ENCODE measurements around the gene TTLL7. TPM values are rescaled to one million over a fixed set of nuclear protein-coding genes. Genes with fewer than 3 reads are reported as not detected.

Gene TTLL7
- 8.0 TPM for polyA plus RNA-seq (2013, experiment 1 of 2; ENCODE audit: insufficient read length)
- polyA plus RNA-seq (2013, experiment 2 of 2; ENCODE audit: insufficient read length) = 8.7 TPM

DNA sequence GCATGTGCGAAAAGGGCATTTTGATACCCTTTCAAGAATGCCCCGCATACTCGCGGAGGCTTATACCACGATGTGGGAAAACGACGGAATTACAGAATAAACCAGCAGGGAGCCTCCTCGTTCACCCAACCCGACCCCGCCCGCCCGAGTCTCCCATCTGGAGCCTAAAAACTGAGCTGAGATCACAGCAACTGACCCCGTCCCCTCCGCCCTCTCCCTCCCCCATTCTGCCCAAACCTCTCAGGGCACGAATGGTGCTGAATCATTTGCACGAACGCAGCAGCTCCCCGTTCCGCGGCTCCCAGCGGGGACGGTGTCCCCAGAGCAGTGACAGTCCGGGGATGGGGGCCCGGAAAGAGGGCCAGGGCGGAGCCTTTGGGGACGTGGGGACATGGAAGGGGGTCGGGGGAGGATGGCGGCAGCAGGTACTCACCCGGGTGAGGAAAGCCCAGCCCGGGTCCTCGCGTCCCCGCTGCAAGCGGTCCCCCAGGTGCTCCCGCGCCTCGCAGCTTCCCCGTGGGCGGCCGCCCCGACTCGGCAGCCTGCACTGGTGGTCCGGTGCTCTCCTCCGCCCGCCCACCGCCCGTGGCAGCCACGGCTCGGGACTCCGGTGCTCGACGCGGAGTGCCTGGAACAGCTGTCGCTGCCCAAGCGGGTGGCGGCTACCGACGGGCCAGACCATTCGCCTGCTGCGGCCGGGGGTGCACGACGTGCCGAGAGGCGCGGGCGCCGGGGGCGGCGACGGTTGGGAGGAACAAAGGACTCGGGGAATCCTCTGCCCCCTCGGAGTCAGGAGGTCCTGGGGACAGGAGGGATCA is at the start of gene TTLL7:
Gene TTLL7 (minus strand): TSS at position 635 of the 818 bp plus-strand sequence. CDS start 46,921 bp downstream, outside the sequence.
- DNase-seq = peak; percentile 78

- DNase-seq = no peak
Measured at GRCh38 chr1:84042461-84042860, 43.5 kb upstream of the TTLL7 start.

GRCh38 chr1:84037758-84038611 is 39.1 kb upstream of the TTLL7 start:
- DNase-seq = no peak

GRCh38 chr1:84031802-84032327 is 32.9 kb upstream of the TTLL7 start:
- DNase-seq = no peak

DNA sequence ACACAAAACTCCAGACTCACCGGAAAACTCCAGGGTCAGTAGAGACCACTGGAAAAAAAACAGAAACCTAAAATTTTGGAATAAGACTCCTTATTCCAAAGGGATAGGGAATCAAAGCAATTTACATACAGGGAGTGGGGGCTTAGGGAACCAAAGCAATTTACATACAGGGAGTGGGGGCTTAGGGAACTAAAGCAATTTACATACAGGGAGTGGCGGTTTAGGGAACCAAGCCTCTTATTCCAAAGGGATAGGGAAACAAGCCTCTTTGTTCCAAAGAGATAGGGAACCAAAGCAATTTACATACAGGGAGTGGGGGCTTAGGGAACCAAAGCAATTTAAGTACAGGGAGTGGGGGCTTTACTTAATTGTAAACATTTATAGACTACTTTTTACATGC is 28.4 kb upstream of the TTLL7 start:
- no peak for DNase-seq

DNA sequence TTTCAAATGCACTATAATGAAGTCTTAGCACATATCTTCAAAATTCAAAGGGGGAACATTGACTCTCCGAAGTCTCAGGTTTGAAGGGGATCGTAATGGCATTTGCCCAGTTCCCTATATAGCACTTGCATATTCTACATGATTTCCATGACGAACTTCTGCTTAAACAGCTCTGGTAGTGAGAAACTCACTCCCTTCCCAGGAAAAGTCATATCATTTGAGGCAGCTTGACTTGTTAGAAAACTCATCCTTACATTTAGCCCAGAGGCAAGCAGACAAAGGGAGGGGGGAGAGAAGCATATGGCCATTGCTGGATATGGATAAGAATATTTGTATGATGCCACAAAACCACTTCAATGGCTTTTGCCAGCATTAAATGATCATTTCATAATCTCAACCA is 27.0 kb upstream of the TTLL7 start:
- no peak for DNase-seq

GRCh38 chr1:84021822-84022221 is 22.9 kb upstream of the TTLL7 start:
- no peak for DNase-seq

DNA sequence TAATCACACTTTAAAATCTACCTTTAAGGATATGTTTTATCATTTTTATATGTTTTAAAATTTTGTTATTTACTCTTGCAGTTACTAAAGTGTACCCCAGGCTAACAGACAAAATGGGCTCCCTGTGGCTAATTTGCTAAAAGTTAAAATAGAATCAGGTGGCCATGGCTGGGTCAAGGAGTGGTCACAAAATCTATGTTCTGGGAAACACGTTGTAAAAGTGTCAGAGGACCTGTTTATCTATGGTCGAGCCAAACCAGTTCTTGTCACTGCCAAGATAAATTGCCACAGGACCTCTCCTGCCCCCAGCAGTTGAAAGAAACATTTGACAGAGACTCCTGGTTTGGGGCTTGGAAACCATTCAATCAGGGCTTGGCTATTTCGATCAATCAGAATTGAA is 21.2 kb upstream of the TTLL7 start:
- DNase-seq = no peak

DNA sequence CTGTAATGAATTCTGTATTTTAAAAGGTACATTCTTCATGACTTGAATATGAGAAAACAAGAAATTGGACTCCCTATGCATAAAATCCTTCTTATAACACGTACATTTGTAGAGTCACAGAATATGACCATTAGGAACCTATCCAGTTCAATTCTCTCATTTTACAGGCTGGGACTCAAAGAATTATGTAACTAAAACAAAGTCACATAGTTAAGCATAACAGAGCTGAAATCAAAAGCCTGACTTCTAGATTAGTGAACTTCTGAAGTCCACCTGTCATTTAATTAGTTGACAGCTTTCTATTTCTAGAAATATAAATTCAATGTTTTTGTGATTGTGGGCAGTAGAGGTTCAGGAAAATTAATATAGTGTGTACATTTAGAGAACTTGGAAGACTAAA is 20.3 kb upstream of the TTLL7 start:
- no peak for DNase-seq

GRCh38 chr1:84013708-84014107 is 14.8 kb upstream of the TTLL7 start:
- no peak for DNase-seq

DNA sequence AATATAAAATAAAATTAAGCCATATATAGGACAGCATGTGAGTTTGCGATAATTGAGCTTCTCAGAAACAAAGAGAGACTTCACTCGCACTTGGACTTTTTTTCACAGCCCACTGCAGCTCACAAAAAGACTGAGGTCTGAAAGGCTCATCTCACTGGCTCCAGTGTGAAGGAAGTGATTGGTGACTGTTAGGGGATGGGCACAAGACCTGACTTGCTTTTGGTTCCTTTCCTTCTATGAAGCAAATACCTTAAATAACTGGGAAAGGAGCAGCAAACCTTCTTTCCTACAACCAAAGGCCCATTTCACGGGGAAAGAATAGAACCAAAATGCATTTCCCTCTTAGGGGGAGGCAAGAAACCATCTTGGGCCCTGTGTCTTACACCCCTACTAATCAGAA is 13.1 kb upstream of the TTLL7 start:
- no peak for DNase-seq

DNA sequence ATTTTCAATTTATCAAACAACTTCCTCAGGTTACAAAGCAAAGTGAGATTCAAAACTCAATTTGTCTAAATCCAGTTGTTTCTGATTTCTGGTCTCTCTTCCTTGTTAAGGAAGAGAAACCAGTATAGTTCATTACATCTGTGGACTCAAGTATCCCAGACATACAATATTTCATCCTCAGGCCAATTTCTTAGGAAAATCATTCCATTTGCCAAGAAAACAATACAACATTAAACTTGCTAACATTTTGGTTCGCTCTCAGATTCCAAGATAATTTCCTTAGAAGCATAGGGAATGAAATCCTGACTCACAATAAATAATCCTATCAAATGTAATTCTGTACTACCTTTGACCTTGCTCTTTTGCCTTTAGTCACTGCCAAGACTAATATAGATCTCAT is 11.2 kb upstream of the TTLL7 start:
- no peak for DNase-seq

- no peak for DNase-seq
Measured at GRCh38 chr1:84008631-84009030, 9.7 kb upstream of the TTLL7 start.

DNA sequence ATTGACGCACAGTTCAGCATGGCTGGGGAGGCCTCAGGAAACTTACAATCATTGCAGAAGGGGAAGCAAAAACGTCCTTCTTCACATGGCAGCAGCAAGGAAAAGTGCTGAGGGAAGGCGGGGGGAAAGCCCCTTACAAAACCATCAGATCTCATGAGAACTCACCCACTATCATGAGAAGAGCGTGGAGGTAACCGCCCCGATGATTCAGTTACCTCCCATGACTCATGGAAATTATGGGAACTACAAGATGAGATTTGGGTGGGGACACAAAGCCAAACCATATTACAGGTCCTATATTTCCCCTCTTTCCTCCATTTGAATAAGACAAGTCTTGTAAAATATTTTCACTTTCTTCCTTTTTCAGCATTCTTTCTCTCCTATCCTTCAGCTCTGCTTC is 7.7 kb upstream of the TTLL7 start:
- no peak for DNase-seq

DNA sequence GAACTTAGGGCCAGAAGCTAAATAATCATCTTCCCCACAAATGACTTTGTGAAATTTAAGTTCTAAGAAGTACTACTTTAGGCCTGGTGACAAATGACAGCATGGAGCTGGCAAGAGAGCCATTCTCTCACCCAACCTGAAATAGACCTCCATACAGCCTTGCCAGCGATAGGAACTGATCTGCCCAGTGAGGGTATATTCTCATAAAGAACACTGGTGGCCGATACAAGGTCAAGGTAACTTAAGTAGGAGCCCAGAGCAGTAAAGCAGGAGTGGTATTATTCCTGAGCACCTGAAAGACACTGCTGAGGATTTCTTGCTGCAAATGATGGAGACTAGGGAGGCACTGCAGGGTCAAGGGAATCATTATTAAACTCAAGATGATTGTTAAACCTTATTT is 2.6 kb upstream of the TTLL7 start:
- no peak for DNase-seq

- peak; percentile 1 for DNase-seq
Measured at GRCh38 chr1:84000954-84001495, 2.1 kb upstream of the TTLL7 start.

DNA sequence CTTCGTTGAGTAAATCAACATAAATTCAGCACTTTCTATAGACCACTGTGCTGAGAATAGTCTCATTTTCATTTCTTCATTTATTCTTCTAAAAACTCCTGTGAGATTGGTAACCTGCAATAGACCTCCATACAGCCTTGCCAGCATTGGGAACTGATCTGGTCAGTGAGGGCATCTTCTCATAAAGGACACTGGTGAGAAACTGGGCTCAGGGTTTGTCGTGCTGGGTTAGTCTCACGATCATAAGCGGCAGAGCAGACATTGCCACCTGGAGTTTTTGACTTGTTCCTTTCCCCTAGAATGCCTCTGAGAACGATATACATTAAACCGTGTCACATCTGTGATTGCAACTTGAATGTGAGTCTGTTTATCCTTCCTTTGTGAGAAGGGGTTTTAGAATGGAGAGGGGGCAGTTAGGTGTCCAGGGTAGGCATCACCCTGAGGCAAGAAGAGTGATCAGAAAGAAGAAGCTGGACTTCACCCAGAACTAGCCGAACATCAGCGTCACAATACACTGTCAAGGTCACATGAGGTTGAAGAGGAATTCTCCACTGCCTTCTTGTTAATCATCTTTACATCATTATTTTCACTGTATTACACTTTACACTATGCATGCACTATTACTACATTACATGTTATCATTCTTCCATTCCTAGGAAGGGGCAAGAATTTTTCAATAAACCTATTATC is 1.4 kb upstream of the TTLL7 start:
- no peak for DNase-seq

GRCh38 chr1:83999316-83999819 is 436 bp upstream of the TTLL7 start:
- peak; percentile 82 for DNase-seq

- DNase-seq = no peak
Measured at GRCh38 chr1:83998205-83998497, 781 bp downstream of the TTLL7 start.

- DNase-seq = no peak
Measured at GRCh38 chr1:83997631-83998030, 1.3 kb downstream of the TTLL7 start.

DNA sequence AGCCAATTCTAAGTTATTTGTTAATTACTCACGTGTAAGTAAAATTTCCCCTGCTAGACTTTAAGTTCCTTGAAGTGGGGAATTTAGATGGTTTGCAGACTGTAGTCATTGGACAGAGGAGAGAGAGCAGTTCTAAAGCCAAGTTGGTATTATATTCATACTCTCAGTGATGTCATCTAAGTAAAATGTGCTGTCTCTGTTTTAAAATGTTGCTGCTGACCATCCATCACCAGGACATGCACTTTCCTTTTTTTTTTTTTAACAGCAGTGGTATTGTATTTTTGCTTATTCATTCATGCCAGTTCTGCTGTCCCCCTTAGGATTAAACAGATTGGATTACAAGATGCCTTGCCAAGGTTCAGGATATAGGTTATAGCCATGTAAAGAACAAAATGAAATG is 2.3 kb downstream of the TTLL7 start:
- DNase-seq = peak; percentile 62

DNA sequence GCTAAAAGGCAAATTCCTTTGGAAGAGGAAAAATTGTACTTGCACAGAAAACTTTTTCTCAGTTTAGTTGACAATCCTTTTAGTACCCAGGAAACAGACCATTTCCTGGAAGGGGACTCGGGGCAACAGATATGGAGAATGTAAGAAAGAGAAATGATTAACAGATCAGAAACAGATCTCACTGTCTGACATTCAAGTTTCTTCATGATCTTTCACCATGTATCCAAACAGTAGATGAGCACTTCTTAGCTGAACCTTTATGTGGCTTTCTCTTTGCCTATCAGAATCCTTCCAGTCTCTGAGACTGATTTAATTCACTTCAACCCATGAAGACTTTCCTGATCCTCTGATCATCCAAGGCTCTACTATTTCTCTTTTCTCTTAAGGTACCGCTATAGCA is 2.7 kb downstream of the TTLL7 start:
- DNase-seq = no peak

GRCh38 chr1:83995649-83996048 is 3.3 kb downstream of the TTLL7 start:
- no peak for DNase-seq
